HG03575 (cell line): Measurements from ENCODE around the gene CTTN.
"Not testable (repeated sequence)": the region's sequence is repeated elsewhere in the genome, so short reads cannot be mapped to it uniquely, and the experiment has no call there.

ENCODE experiments used
- ATAC-seq: cut with Tn5 transposase; IDR thresholded peaks from one replicate; pipeline ENCODE4 v1.9.1; 2021; ENCODE audit not compliant: unreplicated experiment, insufficient number of reproducible peaks, low FRiP score; ENCODE audit errors: extremely low read depth

CTTN gene

GRCh38 chr11:70405679-70406395 lies 7.5 kb downstream of the CTTN start:
- ATAC-seq, result no peak

GRCh38 chr11:70407121-70407520 lies 8.8 kb downstream of the CTTN start:
- no peak for ATAC-seq

- no peak for ATAC-seq
These were observed 9.5 kb downstream of the CTTN start for GRCh38 chr11:70407814-70408213.

GRCh38 chr11:70408326-70408725 lies 10.0 kb downstream of the CTTN start:
- not testable (repeated sequence) for ATAC-seq

- ATAC-seq, result no peak
These were observed 11.1 kb downstream of the CTTN start for GRCh38 chr11:70409437-70409836.

GRCh38 chr11:70409871-70410270 lies 11.5 kb downstream of the CTTN start:
- no peak for ATAC-seq

GRCh38 chr11:70410276-70411205 lies 12.2 kb downstream of the CTTN start:
- no peak for ATAC-seq

- ATAC-seq, result no peak
These were observed 13.6 kb downstream of the CTTN start for GRCh38 chr11:70411713-70412452.

GRCh38 chr11:70413151-70413550 lies 14.8 kb downstream of the CTTN start:
- ATAC-seq, result no peak

- no peak for ATAC-seq
These were observed 16.2 kb downstream of the CTTN start for GRCh38 chr11:70414341-70415100.

- ATAC-seq, result no peak
These were observed 16.9 kb downstream of the CTTN start for GRCh38 chr11:70415191-70415590.

- ATAC-seq, result no peak
These were observed 17.5 kb downstream of the CTTN start for GRCh38 chr11:70415642-70416395.

GRCh38 chr11:70416881-70417280 lies 18.6 kb downstream of the CTTN start:
- no peak for ATAC-seq

GRCh38 chr11:70418130-70418529 lies 19.8 kb downstream of the CTTN start:
- ATAC-seq, result no peak

GRCh38 chr11:70419307-70420007 lies 21.1 kb downstream of the CTTN start:
- ATAC-seq, result no peak

GRCh38 chr11:70420008-70420464 lies 21.7 kb downstream of the CTTN start:
- no peak for ATAC-seq

GRCh38 chr11:70420496-70420895 lies 22.2 kb downstream of the CTTN start:
- ATAC-seq, result no peak

GRCh38 chr11:70421123-70421522 lies 22.8 kb downstream of the CTTN start:
- ATAC-seq, result no peak
